Pancreas (tissue), 10 donors: ENCODE data around the gene VPS13D. TPM values are rescaled to one million over a fixed set of nuclear protein-coding genes. Genes with fewer than 3 reads are reported as not detected.

ENCODE experiments used
- ATAC-seq, 4 donors: fragments of 200-7000 bp; cut with Tn5 transposase; one replicate each; pipeline versions ENCODE4 v1.8.0 to v1.9.1; 2020; ENCODE audit warnings: mild to moderate bottlenecking in 4 of 4, moderate library complexity in 4 of 4
- DNase-seq, 6 donors: peaks; one replicate each; pipeline ENCODE4 v3.0.0-alpha.2; 2020
- FAIRE-seq: peaks from 2 replicates; lab custom pipeline; 2012; peaks lifted over from hg19 to GRCh38; lab: Jason Lieb, UNC
- H3K27ac ChIP-seq, 4 donors: fragments of 200-600 bp; sonication (generic); 1 replicate in 3 of 4; 2 replicates in 1 of 4; pipeline versions ENCODE4 v1.5.0 to v1.8.0; 2020
- H3K27me3 ChIP-seq, 4 donors: fragments of 200-600 bp; one replicate each; pipeline ENCODE4 v1.8.0; 2021
- H3K36me3 ChIP-seq, 3 donors: fragments of 200-600 bp; sonication (generic) in 1 of 3; one replicate each; pipeline versions ENCODE4 v1.5.0 to v1.8.0; 2020 to 2021
- H3K4me1 ChIP-seq, 3 donors: fragments of 200-600 bp; one replicate each; pipeline ENCODE4 v1.8.0; 2021
- H3K4me3 ChIP-seq, 4 donors: fragments of 200-600 bp; sonication (generic) in 2 of 4; one replicate each; pipeline versions ENCODE4 v1.5.0 to v1.8.0; 2020 to 2021
- H3K9me3 ChIP-seq, 4 donors: fragments of 200-600 bp; one replicate each; pipeline ENCODE4 v1.8.0; 2021
- WGBS, 2 donors: extraction: QIAGEN DNeasy Blood & Tissue Kit; methylation state at CpG; one replicate each; pipeline ENCODE4 v1.1.7; 2013; 5-methylcytosine and 5-hydroxymethylcytosine counted together
- intact Hi-C, 3 donors: fragments of 100-400 bp; cut with DNase I; formaldehyde crosslinking; loops; one replicate each; pipeline versions ENCODE4 v1.11.1 to v1.14.2; 2022
- polyA plus RNA-seq, 2 donors: library from polyadenylated mRNA; stranded (reverse); fragments of 200-250 nt; gene quantifications; one replicate each; pipeline ENCODE4 v1.2.3, GENCODE V29; 2013
- total RNA-seq, 6 donors: library from RNA; stranded (reverse); fragmentation: NEBNext Ultra II Directional in 4 of 6; extraction: Animal tissue kit (Norgen Biotek cat#: 25700) in 4 of 6; gene quantifications; one replicate each; pipeline versions ENCODE4 v1.2.1 to v1.2.4, GENCODE V29; 2021 to 2023
- TF ChIP-seq, protein P1 (sequence below), 4 donors: fragments of 200-600 bp; sonication (generic) in 3 of 4; IDR thresholded peaks; one replicate each; pipeline versions ENCODE4 v1.5.0 to v1.8.0; 2021; ENCODE audit warnings: antibody characterized with exemption in 4 of 4
- donor health status: healthy with polysubstance abuse.
- donor health status: DM: no; HTN: no; CAD: no; lungs with moderate emphysema.
- donor health status: DM: no; HTN: no; CAD: no.
- donor health status: control.
- donor health status: control.
- donor health status: Bipolar disorder and iron deficiency.
- donor health status: DM: yes; HTN: yes; CAD: no.
- donor health status: DM: no; HTN: no; CAD: no.
- donor health status: DM: no; HTN: no; CAD: no.
- donor health status: DM: yes; HTN: yes; CAD: no.

The VPS13D gene
- total and polyA plus RNA-seq, 8 donors, result 13.7 to 39.0 (median 24.8) TPM

- intact Hi-C loops, result no loop called here
- ATAC-seq, result no peak
- TF ChIP-seq, protein P1, sequence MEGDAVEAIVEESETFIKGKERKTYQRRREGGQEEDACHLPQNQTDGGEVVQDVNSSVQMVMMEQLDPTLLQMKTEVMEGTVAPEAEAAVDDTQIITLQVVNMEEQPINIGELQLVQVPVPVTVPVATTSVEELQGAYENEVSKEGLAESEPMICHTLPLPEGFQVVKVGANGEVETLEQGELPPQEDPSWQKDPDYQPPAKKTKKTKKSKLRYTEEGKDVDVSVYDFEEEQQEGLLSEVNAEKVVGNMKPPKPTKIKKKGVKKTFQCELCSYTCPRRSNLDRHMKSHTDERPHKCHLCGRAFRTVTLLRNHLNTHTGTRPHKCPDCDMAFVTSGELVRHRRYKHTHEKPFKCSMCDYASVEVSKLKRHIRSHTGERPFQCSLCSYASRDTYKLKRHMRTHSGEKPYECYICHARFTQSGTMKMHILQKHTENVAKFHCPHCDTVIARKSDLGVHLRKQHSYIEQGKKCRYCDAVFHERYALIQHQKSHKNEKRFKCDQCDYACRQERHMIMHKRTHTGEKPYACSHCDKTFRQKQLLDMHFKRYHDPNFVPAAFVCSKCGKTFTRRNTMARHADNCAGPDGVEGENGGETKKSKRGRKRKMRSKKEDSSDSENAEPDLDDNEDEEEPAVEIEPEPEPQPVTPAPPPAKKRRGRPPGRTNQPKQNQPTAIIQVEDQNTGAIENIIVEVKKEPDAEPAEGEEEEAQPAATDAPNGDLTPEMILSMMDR (IDR thresholded peaks at IDR 0.05), result no peak
- DNase-seq, result no peak
- Histone ChIP-seq H3K27me3 (no peaks in the 10 kb centered on the region), H3K9me3 (no peaks in the 10 kb centered on the region), H3K4me1 (no peaks in the 10 kb centered on the region), H3K36me3 (no peaks in the 10 kb centered on the region), H3K27ac (no peak overlapping the region), H3K4me3 (no peak overlapping the region)
- 91 to 92% methylated on average over 8 of the region's 8 CpGs for WGBS, 2 donors
- FAIRE-seq, result no peak
Measured at GRCh38 chr1:12514590-12514989, 284.8 kb downstream of the VPS13D start.

DNA sequence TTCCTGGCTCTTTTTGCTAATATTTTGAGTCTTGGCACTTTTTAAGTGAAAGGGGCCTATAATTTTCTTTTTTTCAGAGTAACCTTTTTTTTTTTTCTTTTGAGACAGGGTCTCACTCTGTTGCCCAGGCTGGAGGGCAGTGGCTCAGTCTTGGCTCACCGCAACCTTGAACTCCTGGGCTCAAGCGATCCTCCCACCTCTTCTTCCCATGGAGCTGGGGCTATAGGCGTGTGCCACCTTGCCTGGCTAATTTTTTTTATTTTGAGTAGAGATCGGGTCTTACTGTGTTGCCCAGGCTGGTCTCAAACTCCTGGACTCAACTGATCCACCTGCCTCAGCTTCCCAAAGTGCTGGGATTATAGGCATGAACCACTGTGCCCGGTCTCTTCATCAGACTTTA, 285.4 kb downstream of the VPS13D start:
- no peaks in the 10 kb centered on the region for H3K36me3 ChIP-seq
- intact Hi-C loops, result no loop called here
- no peaks in the 10 kb centered on the region for H3K9me3 ChIP-seq
- no peaks in the 10 kb centered on the region for H3K4me1 ChIP-seq
- 95 to 96% methylated on average over 5 of the region's 5 CpGs for WGBS, 2 donors
- DNase-seq (no peak), FAIRE-seq (no peak), ATAC-seq (no peak)
- TF ChIP-seq, protein P1 (IDR thresholded peaks at IDR 0.05), result no peak
- no peak overlapping the region for H3K27ac ChIP-seq
- H3K4me3 ChIP-seq, result no peak overlapping the region
- no peaks in the 10 kb centered on the region for H3K27me3 ChIP-seq

GRCh38 chr1:12516741-12517140, 286.9 kb downstream of the VPS13D start:
- Histone ChIP-seq H3K4me1 (no peaks in the 10 kb centered on the region), H3K9me3 (no peaks in the 10 kb centered on the region), H3K27ac (no peak overlapping the region), H3K36me3 (no peaks in the 10 kb centered on the region), H3K4me3 (no peak overlapping the region), H3K27me3 (no peaks in the 10 kb centered on the region)
- no peak for FAIRE-seq
- DNase-seq, result no peak
- no peak for ATAC-seq
- TF ChIP-seq, protein P1 (IDR thresholded peaks at IDR 0.05), result no peak
- WGBS, 2 donors, result 97 to 98% methylated on average over 13 of the region's 13 CpGs
- intact Hi-C loops, result no loop called here

GRCh38 chr1:12518931-12519692, 289.3 kb downstream of the VPS13D start:
- FAIRE-seq (no peak), ATAC-seq (peak in 2 of 4 donors; percentile 52 to 65), DNase-seq (no peak)
- intact Hi-C loops, result no loop called here
- WGBS, 2 donors, result 80 to 85% methylated on average over 21 of the region's 21 CpGs
- Histone ChIP-seq H3K36me3 (no peaks in the 10 kb centered on the region), H3K27me3 (no peaks in the 10 kb centered on the region), H3K4me3 (no peak overlapping the region), H3K4me1 (no peaks in the 10 kb centered on the region), H3K9me3 (no peaks in the 10 kb centered on the region), H3K27ac (no peak overlapping the region)
- TF ChIP-seq, protein P1 (IDR thresholded peaks at IDR 0.05), result no peak

DNA sequence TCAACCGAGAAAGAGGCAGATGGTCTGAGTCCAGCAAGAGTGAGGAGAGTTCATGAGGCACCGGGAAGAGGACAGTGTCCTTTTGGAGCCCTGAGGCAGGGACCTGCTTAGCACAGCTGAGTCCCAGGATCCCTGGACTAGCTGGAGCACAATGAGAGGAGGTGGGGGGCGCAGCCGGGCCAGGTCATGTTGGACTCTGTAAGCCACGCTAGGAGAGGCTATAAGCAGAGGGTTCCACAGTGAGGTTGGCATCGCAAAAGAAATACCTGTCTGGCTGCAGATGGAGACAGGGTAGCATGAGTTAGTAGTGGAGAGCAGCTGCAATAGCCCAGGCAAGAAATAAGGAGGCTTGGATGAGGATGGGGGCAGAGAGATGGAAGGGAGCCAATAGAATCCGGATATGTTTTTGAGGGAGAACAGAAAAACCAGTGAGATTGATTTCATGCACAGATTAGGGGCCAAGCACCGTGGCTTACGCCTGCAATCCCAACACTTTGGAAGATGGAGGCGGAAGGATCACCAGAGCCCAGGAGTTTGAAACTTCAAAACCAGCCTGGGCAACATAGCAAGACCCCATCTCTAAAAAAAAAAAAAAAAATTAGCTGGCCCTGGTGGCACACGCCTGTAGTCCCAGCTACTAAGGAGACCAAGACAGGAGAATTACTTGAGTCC, 290.0 kb downstream of the VPS13D start:
- DNase-seq (no peak), FAIRE-seq (no peak), ATAC-seq (peak in 2 of 4 donors; percentile 17 to 18)
- intact Hi-C loops, result no loop called here
- Histone ChIP-seq H3K4me1 (no peaks in the 10 kb centered on the region), H3K27me3 (no peaks in the 10 kb centered on the region), H3K4me3 (no peak overlapping the region), H3K9me3 (no peaks in the 10 kb centered on the region), H3K36me3 (no peaks in the 10 kb centered on the region), H3K27ac (no peak overlapping the region)
- TF ChIP-seq, protein P1 (IDR thresholded peaks at IDR 0.05), result no peak
- 90 to 93% methylated on average over 11 of the region's 11 CpGs for WGBS, 2 donors
